Mammary epithelial cell (primary cell): ENCODE data around the gene FOXL1.

Source experiments
- EZH2 ChIP-seq: IDR thresholded peaks from 2 replicates; pipeline ENCODE4 v1.6.1; 2012; ENCODE audit warnings: low read length, inconsistent platforms, borderline replicate concordance
- TF ChIP-seq, protein P1 (sequence below), 2 donors: IDR thresholded peaks in 1 of 2; conservative IDR thresholded peaks in 1 of 2; 2 replicates each; pipeline ENCODE4 v1.5.1; 2011 to 2012; ENCODE audit warnings: inconsistent platforms in 2 of 2, low read length in 2 of 2, mild to moderate bottlenecking in 2 of 2, control low read depth in 1 of 2, low read depth in 1 of 2; ENCODE audit not compliant: insufficient read depth in 1 of 2; ENCODE audit errors: extremely low read depth in 1 of 2

GRCh38 chr16:86630471-86630870 is 52.1 kb downstream of the FOXL1 start:
- TF ChIP-seq, protein P1, sequence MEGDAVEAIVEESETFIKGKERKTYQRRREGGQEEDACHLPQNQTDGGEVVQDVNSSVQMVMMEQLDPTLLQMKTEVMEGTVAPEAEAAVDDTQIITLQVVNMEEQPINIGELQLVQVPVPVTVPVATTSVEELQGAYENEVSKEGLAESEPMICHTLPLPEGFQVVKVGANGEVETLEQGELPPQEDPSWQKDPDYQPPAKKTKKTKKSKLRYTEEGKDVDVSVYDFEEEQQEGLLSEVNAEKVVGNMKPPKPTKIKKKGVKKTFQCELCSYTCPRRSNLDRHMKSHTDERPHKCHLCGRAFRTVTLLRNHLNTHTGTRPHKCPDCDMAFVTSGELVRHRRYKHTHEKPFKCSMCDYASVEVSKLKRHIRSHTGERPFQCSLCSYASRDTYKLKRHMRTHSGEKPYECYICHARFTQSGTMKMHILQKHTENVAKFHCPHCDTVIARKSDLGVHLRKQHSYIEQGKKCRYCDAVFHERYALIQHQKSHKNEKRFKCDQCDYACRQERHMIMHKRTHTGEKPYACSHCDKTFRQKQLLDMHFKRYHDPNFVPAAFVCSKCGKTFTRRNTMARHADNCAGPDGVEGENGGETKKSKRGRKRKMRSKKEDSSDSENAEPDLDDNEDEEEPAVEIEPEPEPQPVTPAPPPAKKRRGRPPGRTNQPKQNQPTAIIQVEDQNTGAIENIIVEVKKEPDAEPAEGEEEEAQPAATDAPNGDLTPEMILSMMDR (conservative IDR thresholded peaks at IDR 0.05 in 1 of 2, IDR thresholded peaks at IDR 0.05 in 1 of 2; ENCODE audit: extremely low read depth in 1 of 2, insufficient read depth in 1 of 2, low read depth in 1 of 2, low read length in 2 of 2), result no peak
- TF ChIP-seq EZH2, result no peak
